ENCODE results near the gene B4GALT2. TPM values are rescaled to one million over a fixed set of nuclear protein-coding genes. Genes with fewer than 3 reads are reported as not detected.

The B4GALT2 gene
- total RNA-seq, 1 donor from 2014 or later: 61.7 TPM

GRCh38 chr1:43935711-43936427 is 43.1 kb upstream of the B4GALT2 start:
- peak; percentile 7 for TF ChIP-seq CTCF (IDR thresholded peaks at IDR 0.05; ENCODE audit: unreplicated experiment)
- peaks cover 42% of the 10 kb centered on the region for H3K27me3 Mint-ChIP-seq
- H3K36me3 Mint-ChIP-seq (ENCODE audit: insufficient read depth): no peaks in the 10 kb centered on the region
- peak; percentile 45 for DNase-seq (ENCODE audit: low spot score, unreplicated experiment)
- H3K27ac Mint-ChIP-seq: peak overlapping the region; percentile 57
- H3K4me3 Mint-ChIP-seq (ENCODE audit: low read depth): peak overlapping the region; percentile 55
- no peaks in the 10 kb centered on the region for H3K9me3 Mint-ChIP-seq (ENCODE audit: low read depth)
- H3K4me1 Mint-ChIP-seq (ENCODE audit: low read depth): peaks cover 6% of the 10 kb centered on the region

DNA sequence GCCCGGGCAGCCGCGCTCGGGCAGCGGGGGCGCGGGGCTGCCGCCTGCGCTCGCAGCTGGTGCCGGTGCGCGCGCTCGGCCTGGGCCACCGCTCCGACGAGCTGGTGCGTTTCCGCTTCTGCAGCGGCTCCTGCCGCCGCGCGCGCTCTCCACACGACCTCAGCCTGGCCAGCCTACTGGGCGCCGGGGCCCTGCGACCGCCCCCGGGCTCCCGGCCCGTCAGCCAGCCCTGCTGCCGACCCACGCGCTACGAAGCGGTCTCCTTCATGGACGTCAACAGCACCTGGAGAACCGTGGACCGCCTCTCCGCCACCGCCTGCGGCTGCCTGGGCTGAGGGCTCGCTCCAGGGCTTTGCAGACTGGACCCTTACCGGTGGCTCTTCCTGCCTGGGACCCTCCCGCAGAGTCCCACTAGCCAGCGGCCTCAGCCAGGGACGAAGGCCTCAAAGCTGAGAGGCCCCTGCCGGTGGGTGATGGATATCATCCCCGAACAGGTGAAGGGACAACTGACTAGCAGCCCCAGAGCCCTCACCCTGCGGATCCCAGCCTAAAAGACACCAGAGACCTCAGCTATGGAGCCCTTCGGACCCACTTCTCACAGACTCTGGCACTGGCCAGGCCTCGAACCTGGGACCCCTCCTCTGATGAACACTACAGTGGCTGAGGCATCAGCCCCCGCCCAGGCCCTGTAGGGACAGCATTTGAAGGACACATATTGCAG is 42.4 kb upstream of the B4GALT2 start:
- Mint-ChIP-seq H3K4me3 (ENCODE audit: low read depth) (peak overlapping the region; percentile 77), H3K9me3 (ENCODE audit: low read depth) (no peaks in the 10 kb centered on the region), H3K36me3 (ENCODE audit: insufficient read depth) (no peaks in the 10 kb centered on the region), H3K27ac (peak overlapping the region; percentile 37), H3K4me1 (ENCODE audit: low read depth) (peaks cover 6% of the 10 kb centered on the region), H3K27me3 (peaks cover 37% of the 10 kb centered on the region)
- peak; percentile 43 for DNase-seq (ENCODE audit: low spot score, unreplicated experiment)
- TF ChIP-seq CTCF (IDR thresholded peaks at IDR 0.05; ENCODE audit: unreplicated experiment): peak; percentile 47

DNA sequence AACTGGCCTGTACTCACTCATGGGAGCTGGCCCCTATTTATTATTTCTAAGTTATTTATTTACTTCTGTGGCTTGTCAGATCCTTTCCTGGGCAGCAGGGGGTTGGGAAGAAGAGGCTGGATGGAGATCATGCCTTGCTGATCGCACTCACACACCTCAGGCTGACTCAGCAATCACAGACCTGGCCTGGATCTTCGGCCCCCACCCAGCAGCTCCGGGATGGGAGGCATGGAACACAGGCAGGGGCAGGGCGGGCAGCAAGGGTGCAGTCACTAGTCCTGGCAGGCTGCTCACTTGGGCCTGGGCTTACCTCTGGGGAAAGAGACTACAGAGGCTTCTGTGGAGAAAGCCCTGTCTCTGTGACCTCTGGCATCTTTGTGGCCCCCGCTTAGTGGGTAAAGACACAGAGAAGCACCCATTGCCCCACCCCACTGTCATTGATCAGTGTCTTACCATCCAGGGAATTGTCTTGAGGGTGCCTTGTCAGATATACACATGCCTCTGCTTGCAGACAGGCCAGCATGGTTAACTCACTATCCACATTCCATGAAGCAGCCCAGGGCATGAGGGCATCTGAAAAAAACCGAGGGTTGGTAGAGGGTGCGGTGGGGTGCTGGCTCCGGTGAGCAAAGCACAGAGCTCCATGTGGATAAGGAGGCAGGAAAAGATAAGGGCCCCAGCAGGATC is 41.7 kb upstream of the B4GALT2 start:
- no peak for TF ChIP-seq CTCF (IDR thresholded peaks at IDR 0.05; ENCODE audit: unreplicated experiment)
- Mint-ChIP-seq H3K27ac (no peak overlapping the region), H3K27me3 (peaks cover 30% of the 10 kb centered on the region), H3K36me3 (ENCODE audit: insufficient read depth) (no peaks in the 10 kb centered on the region), H3K9me3 (ENCODE audit: low read depth) (no peaks in the 10 kb centered on the region), H3K4me3 (ENCODE audit: low read depth) (peak overlapping the region; percentile 77), H3K4me1 (ENCODE audit: low read depth) (peaks cover 6% of the 10 kb centered on the region)
- DNase-seq (ENCODE audit: low spot score, unreplicated experiment): no peak

GRCh38 chr1:43938383-43938782 is 40.6 kb upstream of the B4GALT2 start:
- Mint-ChIP-seq H3K36me3 (ENCODE audit: insufficient read depth) (no peaks in the 10 kb centered on the region), H3K9me3 (ENCODE audit: low read depth) (no peaks in the 10 kb centered on the region), H3K4me3 (ENCODE audit: low read depth) (no peak overlapping the region), H3K4me1 (ENCODE audit: low read depth) (peaks cover 2% of the 10 kb centered on the region), H3K27me3 (peaks cover 26% of the 10 kb centered on the region), H3K27ac (no peak overlapping the region)
- no peak for TF ChIP-seq CTCF (IDR thresholded peaks at IDR 0.05; ENCODE audit: unreplicated experiment)
- DNase-seq (ENCODE audit: low spot score, unreplicated experiment): no peak

DNA sequence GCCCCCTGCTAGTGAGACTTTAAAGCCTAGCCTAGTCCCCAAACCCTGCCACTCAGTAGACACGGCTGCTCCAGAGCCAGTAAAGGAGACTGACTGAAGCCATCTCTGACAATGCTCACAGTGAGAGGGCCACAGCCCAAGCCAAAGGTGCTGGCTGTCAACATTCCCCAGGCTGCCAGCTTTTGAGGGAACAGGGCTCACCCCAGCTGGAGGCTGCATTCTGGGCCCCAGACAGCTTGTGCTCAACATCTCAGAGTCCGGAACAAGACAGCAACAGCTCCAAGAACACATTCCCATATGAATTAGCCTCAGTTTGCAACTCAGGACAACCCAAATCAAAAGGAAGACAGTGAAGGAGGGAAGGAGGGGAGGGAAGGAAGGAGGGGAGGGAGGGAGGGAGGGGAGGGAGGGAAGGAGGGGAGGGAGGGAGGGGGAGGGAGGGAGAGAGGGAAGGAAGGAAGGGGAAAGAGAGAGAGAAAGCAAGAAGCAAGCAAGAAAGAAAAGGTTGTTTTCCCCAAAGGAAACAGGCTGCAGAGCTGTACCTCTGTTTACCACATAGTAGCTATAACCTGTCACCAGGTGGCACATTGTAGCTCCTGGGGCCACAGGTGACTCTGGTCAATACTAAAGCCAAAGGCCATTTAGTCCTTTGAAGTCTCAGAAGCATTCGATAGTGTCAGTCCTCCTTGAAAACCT is 40.0 kb upstream of the B4GALT2 start:
- Mint-ChIP-seq H3K36me3 (ENCODE audit: insufficient read depth) (no peaks in the 10 kb centered on the region), H3K9me3 (ENCODE audit: low read depth) (no peaks in the 10 kb centered on the region), H3K4me1 (ENCODE audit: low read depth) (no peaks in the 10 kb centered on the region), H3K27ac (no peak overlapping the region), H3K27me3 (peaks cover 25% of the 10 kb centered on the region), H3K4me3 (ENCODE audit: low read depth) (no peak overlapping the region)
- TF ChIP-seq CTCF (IDR thresholded peaks at IDR 0.05; ENCODE audit: unreplicated experiment): no peak
- DNase-seq (ENCODE audit: low spot score, unreplicated experiment): no peak
